Body of pancreas (tissue), 4 donors: ENCODE results near the gene DKK3. TPM values are rescaled to one million over a fixed set of nuclear protein-coding genes. Genes with fewer than 3 reads are reported as not detected.

Experiments used
- ATAC-seq: fragments of 150-250 bp; one replicate; pipeline ENCODE4 v1.9.1; 2016
- DNase-seq, 4 donors: peaks; one replicate each; pipeline ENCODE4 v3.0.0-alpha.2; 2019
- H3K27ac ChIP-seq, 4 donors: fragments of 200-600 bp; sonication (generic); 1 replicate in 3 of 4; 2 replicates in 1 of 4; pipeline versions ENCODE4 v1.5.1 to v1.6.1; 2016 to 2019; ENCODE audit warnings: mild to moderate bottlenecking in 1 of 4, mixed read lengths in 1 of 4, moderate library complexity in 1 of 4
- H3K27me3 ChIP-seq, 2 donors: fragments of 200-600 bp; sonication (generic); one replicate each; pipeline ENCODE4 v1.6.0; 2016; ENCODE audit warnings: mild to moderate bottlenecking in 1 of 2
- H3K36me3 ChIP-seq, 2 donors: fragments of 200-600 bp; sonication (generic); replicated peaks in 1 of 2; 2 replicates each; pipeline ENCODE4 v1.5.1; 2016; ENCODE audit warnings: low read depth in 2 of 2; ENCODE audit not compliant: insufficient read depth in 1 of 2
- H3K4me1 ChIP-seq: fragments of 200-600 bp; sonication (generic); one replicate; pipeline ENCODE4 v1.6.0; 2016
- H3K4me3 ChIP-seq, 2 donors: fragments of 200-600 bp; sonication (generic); 1 replicate in 1 of 2; 2 replicates in 1 of 2; pipeline ENCODE4 v1.5.1; 2016 to 2019
- H3K9me3 ChIP-seq, 3 donors: fragments of 200-600 bp; sonication (generic); 1 replicate in 2 of 3; 2 replicates in 1 of 3; pipeline ENCODE4 v1.5.1; 2016
- CTCF ChIP-seq, 7 experiments: fragments of 450-650 bp in 4 of 7; fragments of 200-600 bp in 3 of 7; sonication (generic) in 3 of 7; IDR thresholded peaks; one replicate each; pipeline ENCODE4 v1.5.1; 2016 to 2019; ENCODE audit warnings: antibody characterized with exemption in 7 of 7
- POLR2A ChIP-seq, 3 donors: fragments of 450-650 bp; IDR thresholded peaks; one replicate each; pipeline ENCODE4 v1.6.1; 2016; ENCODE audit warnings: antibody characterized with exemption in 3 of 3, mild to moderate bottlenecking in 2 of 3
- WGBS, 2 donors: methylation state at CpG; one replicate each; pipeline ENCODE4 v1.1.5; 2017; 5-methylcytosine and 5-hydroxymethylcytosine counted together
- intact Hi-C: fragments of 100-400 bp; cut with DNase I; formaldehyde crosslinking; loops from one replicate; pipeline ENCODE4 v1.15.1; 2023
- total RNA-seq, 2 donors: library from RNA; depleted of rRNA; stranded (reverse); fragments of >200 nt; gene quantifications; one replicate each; pipeline ENCODE4 v1.1.0, GENCODE V29; 2016

DKK3 gene
- total RNA-seq: 10 to 100 TPM; 14.5 to 25.9 TPM

GRCh38 chr11:12007769-12008737, at the start of gene DKK3:
Gene DKK3 (minus strand): TSS chr11:12008626. CDS start chr11:12008582, 44 bp downstream.
- no peak within 1 kb of the TSS for H3K27ac ChIP-seq
- H3K4me1 ChIP-seq: peaks cover 18% of the 10 kb centered on the region
- intact Hi-C loops: no loop called here
- no peak for TF ChIP-seq CTCF (IDR thresholded peaks at IDR 0.05)
- H3K27me3 ChIP-seq: peaks cover 0 to 5% of the 10 kb centered on the region in 2 donors
- DNase-seq (peak in 1 of 4 donors; percentile 15), ATAC-seq (peak; percentile 5)
- WGBS, 2 donors: 14 to 32% methylated on average over 27 to 42 of the region's 71 CpGs
- no peaks in the 10 kb centered on the region for H3K36me3 ChIP-seq
- H3K9me3 ChIP-seq: no peaks in the 10 kb centered on the region
- H3K4me3 ChIP-seq: no peak within 1 kb of the TSS

- H3K36me3 ChIP-seq: no peaks in the 10 kb centered on the region
- no peak for DNase-seq
- WGBS, 2 donors: 96 to 100% methylated on average over 8 of the region's 8 CpGs
- H3K4me3 ChIP-seq: no peak overlapping the region
- no peak overlapping the region for H3K27ac ChIP-seq
- H3K27me3 ChIP-seq: no peaks in the 10 kb centered on the region
- intact Hi-C loops: no loop called here
- TF ChIP-seq CTCF (IDR thresholded peaks at IDR 0.05): no peak
- no peak for TF ChIP-seq POLR2A (IDR thresholded peaks at IDR 0.05)
- no peaks in the 10 kb centered on the region for H3K4me1 ChIP-seq
- H3K9me3 ChIP-seq: no peaks in the 10 kb centered on the region
- ATAC-seq: no peak
These were observed 49.0 kb upstream of the DKK3 start for GRCh38 chr11:12057299-12057980.

- no peaks in the 10 kb centered on the region for H3K27me3 ChIP-seq
- no peak overlapping the region for H3K4me3 ChIP-seq
- H3K4me1 ChIP-seq: peaks cover 5% of the 10 kb centered on the region
- 93 to 96% methylated on average over 3 of the region's 3 CpGs for WGBS, 2 donors
- no peak overlapping the region for H3K27ac ChIP-seq
- H3K9me3 ChIP-seq: no peaks in the 10 kb centered on the region
- no peak for DNase-seq
- H3K36me3 ChIP-seq: no peaks in the 10 kb centered on the region
- TF ChIP-seq POLR2A (IDR thresholded peaks at IDR 0.05) (no peak), CTCF (IDR thresholded peaks at IDR 0.05) (no peak)
- intact Hi-C loops: no loop called here
- ATAC-seq: no peak
These were observed 47.7 kb upstream of the DKK3 start for GRCh38 chr11:12056119-12056518.

- 75 to 76% methylated on average over 3 to 4 of the region's 4 CpGs for WGBS, 2 donors
- intact Hi-C loops: no loop called here
- H3K4me1 ChIP-seq: peaks cover 18% of the 10 kb centered on the region
- no peak overlapping the region for H3K27ac ChIP-seq
- H3K4me3 ChIP-seq: no peak overlapping the region
- H3K9me3 ChIP-seq: no peaks in the 10 kb centered on the region
- H3K36me3 ChIP-seq: no peaks in the 10 kb centered on the region
- DNase-seq (no peak), ATAC-seq (no peak)
- TF ChIP-seq CTCF (IDR thresholded peaks at IDR 0.05): no peak
- no peak for TF ChIP-seq POLR2A (IDR thresholded peaks at IDR 0.05)
- no peaks in the 10 kb centered on the region for H3K27me3 ChIP-seq
These were observed 45.4 kb upstream of the DKK3 start for GRCh38 chr11:12053606-12054361.
